Transverse colon (tissue), 4 donors: ENCODE data around the gene LRRC47. TPM values are rescaled to one million over a fixed set of nuclear protein-coding genes. Genes with fewer than 3 reads are reported as not detected.

Experiments
- DNase-seq: peaks from one replicate; pipeline ENCODE4 v3.0.0-alpha.2; 2019
- H3K27ac ChIP-seq, 4 donors: fragments of 200-600 bp; sonication (generic); 2 replicates each; pipeline ENCODE4 v1.5.1; 2016 to 2018; ENCODE audit warnings: inconsistent platforms in 4 of 4
- H3K27me3 ChIP-seq: fragments of 200-600 bp; sonication (generic); 2 replicates; pipeline ENCODE4 v1.5.1; 2017; ENCODE audit warnings: inconsistent platforms
- H3K36me3 ChIP-seq, 4 donors: fragments of 200-600 bp; sonication (generic); 2 replicates each; pipeline ENCODE4 v1.5.1; 2017 to 2019; ENCODE audit warnings: inconsistent platforms in 4 of 4
- H3K4me1 ChIP-seq, 4 donors: fragments of 200-600 bp; sonication (generic); 2 replicates each; pipeline ENCODE4 v1.5.1; 2017 to 2020; ENCODE audit warnings: inconsistent platforms in 4 of 4
- H3K4me3 ChIP-seq, 4 donors: fragments of 200-600 bp; sonication (generic); 1 replicate in 1 of 4; 2 replicates in 3 of 4; pipeline versions ENCODE4 v1.5.1 to v1.6.1; 2017 to 2019; ENCODE audit warnings: inconsistent platforms in 4 of 4
- H3K9me3 ChIP-seq, 2 donors: fragments of 200-600 bp; sonication (generic); 2 replicates each; pipeline ENCODE4 v1.5.1; 2017 to 2019; ENCODE audit warnings: inconsistent platforms in 2 of 2
- CTCF ChIP-seq, 5 experiments: fragments of 200-600 bp in 3 of 5; fragments of 450-650 bp in 2 of 5; sonication (generic) in 3 of 5; IDR thresholded peaks; 1 replicate in 2 of 5; 2 replicates in 3 of 5; pipeline ENCODE4 v1.5.1; 2016 to 2017; ENCODE audit warnings: antibody characterized with exemption in 5 of 5, inconsistent platforms in 3 of 5, mild to moderate bottlenecking in 2 of 5, moderate library complexity in 1 of 5
- EP300 ChIP-seq: sonication (generic); formaldehyde crosslinking; IDR thresholded peaks from one replicate; pipeline ENCODE4 v1.6.1; 2017; ENCODE audit warnings: antibody characterized with exemption, low read depth
- POLR2A ChIP-seq: fragments of 450-650 bp; IDR thresholded peaks from one replicate; pipeline ENCODE4 v1.6.1; 2016; ENCODE audit warnings: antibody characterized with exemption, mild to moderate bottlenecking, moderate library complexity
- POLR2AphosphoS5 ChIP-seq, 3 donors: sonication (generic); formaldehyde crosslinking; IDR thresholded peaks; one replicate each; pipeline ENCODE4 v1.6.1; 2016; ENCODE audit warnings: antibody characterized with exemption in 3 of 3
- WGBS, 2 donors: methylation state at CpG; one replicate each; pipeline ENCODE4 v1.1.5; 2018; ENCODE audit warnings: low coverage in 1 of 2; 5-methylcytosine and 5-hydroxymethylcytosine counted together
- in situ Hi-C, 4 donors: fragments of 200-750 bp; cut with MboI; loops; one replicate each; pipeline versions ENCODE4 v1.15.0 to v1.15.1; 2017; ENCODE audit warnings: low sequenced_read_pairs in 3 of 4, low pct_ligation_motif_present in 1 of 4, low pct_unique_long_range_greater_than_20kb in 1 of 4
- intact Hi-C: fragments of 100-400 bp; cut with DNase I; formaldehyde crosslinking; loops from one replicate; pipeline ENCODE4 v1.15.1; 2023; ENCODE audit warnings: low total_unique reads
- total RNA-seq, 4 donors: library from RNA; depleted of rRNA; stranded (reverse); fragments of >200 nt; gene quantifications; one replicate each; pipeline ENCODE4 v1.1.0, GENCODE V29; 2016

The LRRC47 gene
- total RNA-seq, 4 donors from 2014 or later: 30.6 to 50.5 (median 38.0) TPM

- intact Hi-C loops: no loop called here
- H3K9me3 ChIP-seq: no peaks in the 10 kb centered on the region
- no peak overlapping the region for H3K4me3 ChIP-seq
- peaks cover 8% of the 10 kb centered on the region for H3K27me3 ChIP-seq
- H3K4me1 ChIP-seq: peaks cover 9 to 33% (median 25%) of the 10 kb centered on the region in 4 donors
- in situ Hi-C loops: no loop called here
- H3K27ac ChIP-seq: no peak overlapping the region
- WGBS, 2 donors: 69% methylated on average over 20 of the region's 21 CpGs; no CpG with 5 or more reads in 1 of the 2 donors
- TF ChIP-seq CTCF (IDR thresholded peaks at IDR 0.05) (no peak), POLR2A (no peak), EP300 (no peak), POLR2AphosphoS5 (IDR thresholded peaks at IDR 0.05) (no peak)
- no peak for DNase-seq
- H3K36me3 ChIP-seq: peaks cover 0 to 18% (median 8%) of the 10 kb centered on the region in 4 donors
Observed at GRCh38 chr1:3776231-3776961, 19.9 kb downstream of the LRRC47 start.

DNA sequence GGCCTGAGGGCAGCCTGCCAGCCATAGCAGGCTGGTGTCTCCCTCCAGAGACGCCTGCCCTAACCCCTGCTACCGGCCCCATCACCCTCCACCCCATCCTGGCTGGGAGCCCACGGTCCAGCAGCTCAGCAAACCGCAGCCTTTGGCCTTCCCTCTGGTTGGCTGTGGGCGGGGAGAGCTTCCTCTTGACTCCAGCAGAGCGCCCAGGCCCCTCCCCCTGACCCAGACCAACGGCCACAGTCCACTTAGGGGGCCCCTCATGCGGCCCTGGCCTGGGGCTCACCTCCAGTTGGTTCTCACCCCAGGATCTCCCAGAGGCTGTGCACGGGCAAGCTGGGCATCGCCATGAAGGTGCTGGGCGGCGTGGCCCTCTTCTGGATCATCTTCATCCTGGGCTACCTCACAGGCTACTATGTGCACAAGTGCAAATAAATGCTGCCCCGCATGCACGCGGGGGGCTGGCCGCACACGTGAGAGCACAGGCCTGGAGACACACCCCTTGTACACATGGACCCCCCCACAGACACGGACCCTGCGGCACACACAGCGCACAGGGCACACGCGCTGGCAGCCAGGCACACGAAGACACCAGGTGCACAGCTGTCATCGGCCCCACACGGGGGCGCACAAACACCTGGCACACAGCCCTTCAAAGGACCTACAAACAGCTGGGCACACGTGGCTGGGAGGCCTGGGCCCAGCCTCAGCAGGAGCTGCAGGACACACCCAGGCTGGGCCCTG, 20.6 kb downstream of the LRRC47 start:
- Histone ChIP-seq H3K9me3 (no peaks in the 10 kb centered on the region), H3K27ac (peak overlapping the region in 1 of 4 donors; percentile 34), H3K27me3 (peaks cover 16% of the 10 kb centered on the region), H3K4me1 (peaks cover 9 to 36% (median 27%) of the 10 kb centered on the region in 4 donors), H3K36me3 (peaks cover 0 to 13% (median 5%) of the 10 kb centered on the region in 4 donors), H3K4me3 (no peak overlapping the region)
- in situ Hi-C loops: no loop called here
- DNase-seq: peak; percentile 71
- WGBS, 2 donors: 23% methylated on average over 25 of the region's 27 CpGs; no CpG with 5 or more reads in 1 of the 2 donors
- TF ChIP-seq POLR2AphosphoS5 (IDR thresholded peaks at IDR 0.05) (peak in 2 of 3 donors; percentile 16 to 73), EP300 (no peak), CTCF (IDR thresholded peaks at IDR 0.05) (peak; percentile 24 to 58 (median 33)), POLR2A (no peak)
- intact Hi-C loops: no loop called here

DNA sequence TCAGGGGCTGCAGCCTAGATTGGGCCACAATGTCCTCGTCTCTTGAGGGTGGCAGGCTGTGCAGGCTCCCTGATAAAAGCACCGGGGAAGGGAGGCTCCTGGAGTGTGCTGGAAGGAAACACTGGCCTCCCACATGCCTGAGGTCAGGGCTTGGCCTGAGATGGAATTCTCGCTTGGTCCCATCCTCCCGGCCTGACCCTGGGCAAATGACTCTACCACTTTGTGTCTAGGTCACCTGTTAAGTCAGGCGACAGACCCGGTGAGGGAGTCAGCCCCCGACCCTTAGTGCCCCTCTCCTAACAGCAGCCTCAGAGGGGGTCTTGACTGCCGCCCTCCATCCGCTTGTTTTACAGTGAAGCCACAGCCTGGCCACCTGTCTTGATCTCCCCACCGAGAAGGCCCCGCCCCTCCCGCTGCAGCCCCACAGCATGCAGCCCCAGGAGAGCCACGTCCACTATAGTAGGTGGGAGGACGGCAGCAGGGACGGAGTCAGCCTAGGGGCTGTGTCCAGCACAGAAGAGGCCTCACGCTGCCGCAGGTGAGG, 21.3 kb downstream of the LRRC47 start:
- no peak for TF ChIP-seq POLR2AphosphoS5 (IDR thresholded peaks at IDR 0.05)
- no peak for TF ChIP-seq CTCF (IDR thresholded peaks at IDR 0.05)
- no peak for TF ChIP-seq EP300
- TF ChIP-seq POLR2A: no peak
- no peak overlapping the region for H3K4me3 ChIP-seq
- intact Hi-C loops: no loop called here

More for the DNA sequence above, 21.3 kb downstream of the LRRC47 start:
- Histone ChIP-seq H3K4me1 (peaks cover 9 to 36% (median 27%) of the 10 kb centered on the region in 4 donors), H3K27ac (peak overlapping the region in 1 of 4 donors; percentile 34), H3K27me3 (peaks cover 21% of the 10 kb centered on the region), H3K36me3 (peaks cover 0 to 6% (median 2%) of the 10 kb centered on the region in 4 donors), H3K9me3 (no peaks in the 10 kb centered on the region)
- 63% methylated on average over 17 of the region's 17 CpGs; no CpG with 5 or more reads in 1 of the 2 donors for WGBS, 2 donors
- peak; percentile 14 for DNase-seq
- in situ Hi-C loops: no loop called here
